Stimulated activated CD4-positive, alpha-beta T cell treated with anti-CD3 and anti-CD28 coated beads, Interleukin-15, amount 100 ng/mL, for 48 hours (primary cell): Measurements from ENCODE around the gene WNT5B.
"Not testable (repeated sequence)": the region's sequence is repeated elsewhere in the genome, so short reads cannot be mapped to it uniquely, and the experiment has no call there.

ENCODE experiments used
- DNase-seq, 2 donors: peaks; one replicate each; pipeline ENCODE4 v3.0.0-alpha.2; 2020; ENCODE audit warnings: low read depth in 2 of 2

The WNT5B gene

GRCh38 chr12:1691123-1692007 is 62.3 kb downstream of the WNT5B start:
- DNase-seq, result no peak

- DNase-seq, result no peak
These were observed 63.2 kb downstream of the WNT5B start for GRCh38 chr12:1692226-1692625.

GRCh38 chr12:1692895-1693610 is 64.0 kb downstream of the WNT5B start:
- DNase-seq, result no peak

GRCh38 chr12:1695097-1695496 is 66.1 kb downstream of the WNT5B start:
- not testable (repeated sequence) for DNase-seq

DNA sequence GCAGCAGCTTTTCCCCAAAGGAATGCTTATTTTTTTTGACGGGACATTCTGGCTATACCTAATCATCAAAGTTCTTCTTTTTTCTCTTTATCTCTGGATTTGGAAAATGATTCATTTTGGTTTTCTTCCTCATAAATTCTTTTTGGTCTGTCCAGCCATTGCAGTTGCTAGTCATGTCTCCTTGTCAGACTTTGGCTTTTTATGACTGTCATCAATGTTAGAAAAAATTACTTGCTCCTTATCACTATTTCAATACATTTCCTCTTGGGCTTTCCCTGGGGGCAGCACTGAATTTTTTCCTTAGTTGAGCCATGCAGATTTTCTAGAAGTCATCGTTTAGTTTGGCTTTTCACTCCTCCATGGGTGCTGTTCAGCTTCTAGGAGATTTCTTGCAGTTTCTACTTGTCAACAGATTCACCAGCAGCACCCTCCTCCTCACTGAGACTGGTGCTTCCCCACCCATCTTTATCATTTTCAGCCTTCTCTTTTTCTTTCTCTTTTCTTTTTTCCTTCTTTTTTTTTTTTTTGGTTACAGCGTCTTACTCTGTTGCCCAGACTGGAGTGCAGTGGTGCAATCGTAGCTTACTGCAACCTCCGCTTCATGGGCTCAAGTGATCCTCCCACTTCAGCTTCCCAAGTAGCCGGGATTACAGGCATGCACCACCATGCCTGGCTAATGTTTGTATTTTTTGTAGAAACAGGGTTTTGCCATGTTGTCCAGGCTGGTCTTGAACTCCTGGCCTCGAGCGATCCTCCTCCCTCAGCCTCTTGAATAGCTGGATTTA is 67.0 kb downstream of the WNT5B start:
- DNase-seq, result no peak

- DNase-seq, result no peak
These were observed 67.8 kb downstream of the WNT5B start for GRCh38 chr12:1696800-1697199.
